ENCODE data around the gene CHST8.

CHST8 gene

GRCh38 chr19:33773704-33774624 lies 152.2 kb downstream of the CHST8 start:
- no peak for FAIRE-seq
- TF ChIP-seq POLR2A (IDR thresholded peaks at IDR 0.05; ENCODE audit: low read depth, low read length), result no peak

GRCh38 chr19:33774751-33775150 lies 153.0 kb downstream of the CHST8 start:
- FAIRE-seq (no peak), DNase-seq (ENCODE audit: insufficient read length, low spot score) (no peak)
- no peak for TF ChIP-seq POLR2A (IDR thresholded peaks at IDR 0.05; ENCODE audit: low read depth, low read length)

More at GRCh38 chr19:33773704-33774624, 152.2 kb downstream of the CHST8 start:
- no peak for DNase-seq (ENCODE audit: insufficient read length, low spot score)

GRCh38 chr19:33775731-33776487 lies 154.2 kb downstream of the CHST8 start:
- FAIRE-seq (no peak), DNase-seq (ENCODE audit: insufficient read length, low spot score) (no peak)
- TF ChIP-seq POLR2A (IDR thresholded peaks at IDR 0.05; ENCODE audit: low read depth, low read length), result no peak

GRCh38 chr19:33777351-33777750 lies 155.6 kb downstream of the CHST8 start:
- DNase-seq (ENCODE audit: insufficient read length, low spot score) (no peak), FAIRE-seq (no peak)
- TF ChIP-seq POLR2A (IDR thresholded peaks at IDR 0.05; ENCODE audit: low read depth, low read length), result no peak

GRCh38 chr19:33777753-33778088 lies 156.0 kb downstream of the CHST8 start:
- TF ChIP-seq POLR2A (IDR thresholded peaks at IDR 0.05; ENCODE audit: low read depth, low read length), result no peak
- DNase-seq (ENCODE audit: insufficient read length, low spot score), result no peak
- no peak for FAIRE-seq

- DNase-seq (ENCODE audit: insufficient read length, low spot score), result peak; percentile 97
- TF ChIP-seq POLR2A (IDR thresholded peaks at IDR 0.05; ENCODE audit: low read depth, low read length), result no peak
- no peak for FAIRE-seq
Measured at GRCh38 chr19:33778089-33778791, 156.5 kb downstream of the CHST8 start.

GRCh38 chr19:33779849-33780248 lies 158.1 kb downstream of the CHST8 start:
- FAIRE-seq (no peak), DNase-seq (ENCODE audit: insufficient read length, low spot score) (no peak)
- TF ChIP-seq POLR2A (IDR thresholded peaks at IDR 0.05; ENCODE audit: low read depth, low read length), result no peak

- TF ChIP-seq POLR2A (IDR thresholded peaks at IDR 0.05; ENCODE audit: low read depth, low read length), result no peak
- DNase-seq (ENCODE audit: insufficient read length, low spot score) (no peak), FAIRE-seq (no peak)
Measured at GRCh38 chr19:33780251-33780650, 158.5 kb downstream of the CHST8 start.

- TF ChIP-seq POLR2A (IDR thresholded peaks at IDR 0.05; ENCODE audit: low read depth, low read length), result no peak
- DNase-seq (ENCODE audit: insufficient read length, low spot score) (no peak), FAIRE-seq (no peak)
Measured at GRCh38 chr19:33780746-33781145, 159.0 kb downstream of the CHST8 start.

GRCh38 chr19:33781415-33781935 lies 159.7 kb downstream of the CHST8 start:
- no peak for DNase-seq (ENCODE audit: insufficient read length, low spot score)
- no peak for FAIRE-seq
- TF ChIP-seq POLR2A (IDR thresholded peaks at IDR 0.05; ENCODE audit: low read depth, low read length), result no peak

- FAIRE-seq (no peak), DNase-seq (ENCODE audit: insufficient read length, low spot score) (no peak)
- TF ChIP-seq POLR2A (IDR thresholded peaks at IDR 0.05; ENCODE audit: low read depth, low read length), result no peak
Measured at GRCh38 chr19:33781996-33782395, 160.2 kb downstream of the CHST8 start.

GRCh38 chr19:33784432-33784831 lies 162.7 kb downstream of the CHST8 start:
- TF ChIP-seq POLR2A (IDR thresholded peaks at IDR 0.05; ENCODE audit: low read depth, low read length), result no peak
- DNase-seq (ENCODE audit: insufficient read length, low spot score), result no peak
- FAIRE-seq, result no peak

- no peak for TF ChIP-seq POLR2A (IDR thresholded peaks at IDR 0.05; ENCODE audit: low read depth, low read length)
- no peak for FAIRE-seq
- no peak for DNase-seq (ENCODE audit: insufficient read length, low spot score)
Measured at GRCh38 chr19:33785795-33786194, 164.0 kb downstream of the CHST8 start.

- DNase-seq (ENCODE audit: insufficient read length, low spot score) (no peak), FAIRE-seq (no peak)
- TF ChIP-seq POLR2A (IDR thresholded peaks at IDR 0.05; ENCODE audit: low read depth, low read length), result no peak
Measured at GRCh38 chr19:33788676-33789075, 166.9 kb downstream of the CHST8 start.

All from H54 (cell line).